ENCODE measurements around the gene PRDM2. TPM values are rescaled to one million over a fixed set of nuclear protein-coding genes. Genes with fewer than 3 reads are reported as not detected.

Gene PRDM2, protein sequence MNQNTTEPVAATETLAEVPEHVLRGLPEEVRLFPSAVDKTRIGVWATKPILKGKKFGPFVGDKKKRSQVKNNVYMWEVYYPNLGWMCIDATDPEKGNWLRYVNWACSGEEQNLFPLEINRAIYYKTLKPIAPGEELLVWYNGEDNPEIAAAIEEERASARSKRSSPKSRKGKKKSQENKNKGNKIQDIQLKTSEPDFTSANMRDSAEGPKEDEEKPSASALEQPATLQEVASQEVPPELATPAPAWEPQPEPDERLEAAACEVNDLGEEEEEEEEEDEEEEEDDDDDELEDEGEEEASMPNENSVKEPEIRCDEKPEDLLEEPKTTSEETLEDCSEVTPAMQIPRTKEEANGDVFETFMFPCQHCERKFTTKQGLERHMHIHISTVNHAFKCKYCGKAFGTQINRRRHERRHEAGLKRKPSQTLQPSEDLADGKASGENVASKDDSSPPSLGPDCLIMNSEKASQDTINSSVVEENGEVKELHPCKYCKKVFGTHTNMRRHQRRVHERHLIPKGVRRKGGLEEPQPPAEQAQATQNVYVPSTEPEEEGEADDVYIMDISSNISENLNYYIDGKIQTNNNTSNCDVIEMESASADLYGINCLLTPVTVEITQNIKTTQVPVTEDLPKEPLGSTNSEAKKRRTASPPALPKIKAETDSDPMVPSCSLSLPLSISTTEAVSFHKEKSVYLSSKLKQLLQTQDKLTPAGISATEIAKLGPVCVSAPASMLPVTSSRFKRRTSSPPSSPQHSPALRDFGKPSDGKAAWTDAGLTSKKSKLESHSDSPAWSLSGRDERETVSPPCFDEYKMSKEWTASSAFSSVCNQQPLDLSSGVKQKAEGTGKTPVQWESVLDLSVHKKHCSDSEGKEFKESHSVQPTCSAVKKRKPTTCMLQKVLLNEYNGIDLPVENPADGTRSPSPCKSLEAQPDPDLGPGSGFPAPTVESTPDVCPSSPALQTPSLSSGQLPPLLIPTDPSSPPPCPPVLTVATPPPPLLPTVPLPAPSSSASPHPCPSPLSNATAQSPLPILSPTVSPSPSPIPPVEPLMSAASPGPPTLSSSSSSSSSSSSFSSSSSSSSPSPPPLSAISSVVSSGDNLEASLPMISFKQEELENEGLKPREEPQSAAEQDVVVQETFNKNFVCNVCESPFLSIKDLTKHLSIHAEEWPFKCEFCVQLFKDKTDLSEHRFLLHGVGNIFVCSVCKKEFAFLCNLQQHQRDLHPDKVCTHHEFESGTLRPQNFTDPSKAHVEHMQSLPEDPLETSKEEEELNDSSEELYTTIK (N-terminal part only)
- total RNA-seq, result 4.9 and 6.4 TPM in 2 replicates

DNA sequence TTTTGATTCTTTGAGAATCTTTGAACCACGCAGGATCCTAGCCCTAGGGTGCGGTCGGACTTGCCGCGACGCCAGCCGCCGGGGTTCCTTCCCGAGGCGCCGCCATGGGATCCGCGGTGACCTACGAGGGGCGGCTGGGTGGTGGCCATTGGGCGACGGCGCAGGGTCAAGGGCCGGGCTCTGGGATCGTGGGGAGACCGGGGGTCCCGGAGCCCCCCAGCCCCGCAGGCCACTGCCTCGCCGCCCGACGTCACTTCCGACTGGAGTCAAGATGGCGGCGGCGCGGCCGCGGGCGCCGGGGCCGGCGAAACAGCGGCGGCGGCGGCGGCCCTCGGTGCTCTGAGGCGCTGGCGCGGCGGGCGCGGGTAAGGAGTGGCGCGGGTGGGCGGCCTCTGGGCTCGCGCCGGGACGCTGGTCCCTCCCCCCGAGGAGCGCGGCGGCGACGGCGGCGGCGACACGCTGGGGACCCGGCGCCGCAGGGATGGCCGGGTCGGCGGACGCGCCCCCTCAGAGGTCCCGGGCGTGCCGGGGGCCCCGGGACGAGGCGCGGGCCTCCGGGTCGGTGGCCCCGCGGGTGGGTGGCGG lies at the start of gene PRDM2:
Gene PRDM2, plus strand, starts transcription at position 253 of the 585 bp plus-strand sequence. CDS start 15,418 bp downstream, outside the sequence.

Other genes starting within 250 kb of the PRDM2 start
- gene LRRC38, start 186.2 kb upstream of the PRDM2 start, total RNA-seq, result not detected in 2 replicates
- 0.32 TPM in 1 of 2 replicates, not detected in the other for gene PDPN, start 116.4 kb upstream of the PRDM2 start, total RNA-seq